Colonic mucosa (tissue), 4 donors: Measurements from ENCODE around the gene LRIF1. TPM values are rescaled to one million over a fixed set of nuclear protein-coding genes. Genes with fewer than 3 reads are reported as not detected.

Experiments used
- DNase-seq: peaks from one replicate; pipeline ENCODE4 v3.0.0-alpha.2; 2020
- H3K27ac ChIP-seq: fragments of 200-600 bp; one replicate; pipeline ENCODE4 v1.8.0; 2021
- H3K27me3 ChIP-seq: fragments of 200-600 bp; one replicate; pipeline ENCODE4 v1.8.0; 2021
- H3K36me3 ChIP-seq: fragments of 200-600 bp; one replicate; pipeline ENCODE4 v1.8.0; 2021
- H3K4me1 ChIP-seq: fragments of 200-600 bp; one replicate; pipeline ENCODE4 v1.8.0; 2021; ENCODE audit warnings: mild to moderate bottlenecking
- H3K4me3 ChIP-seq: fragments of 200-600 bp; one replicate; pipeline ENCODE4 v1.8.0; 2021
- H3K9ac ChIP-seq, 2 donors: one replicate each; pipeline ENCODE4 v1.7.0; 2013; ENCODE audit warnings: control low read depth in 2 of 2, low read depth in 2 of 2, low read length in 2 of 2
- H3K9me3 ChIP-seq: fragments of 200-600 bp; one replicate; pipeline ENCODE4 v1.8.0; 2021
- CTCF ChIP-seq: fragments of 200-600 bp; IDR thresholded peaks from one replicate; pipeline ENCODE4 v1.8.0; 2022; ENCODE audit warnings: antibody characterized with exemption, mild to moderate bottlenecking
- intact Hi-C: fragments of 100-400 bp; cut with DNase I; formaldehyde crosslinking; loops from one replicate; pipeline ENCODE4 v1.14.1; 2022
- total RNA-seq, 2 donors: library from RNA; stranded (reverse); fragmentation: NEBNext Ultra II Directional in 1 of 2; extraction: Animal tissue kit (Norgen Biotek cat#: 25700) in 1 of 2; gene quantifications; one replicate each; pipeline ENCODE4 v1.2.1, GENCODE V29; 2021
- donor health status: healthy.
- donor health status: DM: no; HTN: no; CAD: no.
- donor health status: DM: no; HTN: no; CAD: no.

LRIF1 gene
- total RNA-seq, 2 donors from 2014 or later: 8.9 to 13.0 TPM

DNA sequence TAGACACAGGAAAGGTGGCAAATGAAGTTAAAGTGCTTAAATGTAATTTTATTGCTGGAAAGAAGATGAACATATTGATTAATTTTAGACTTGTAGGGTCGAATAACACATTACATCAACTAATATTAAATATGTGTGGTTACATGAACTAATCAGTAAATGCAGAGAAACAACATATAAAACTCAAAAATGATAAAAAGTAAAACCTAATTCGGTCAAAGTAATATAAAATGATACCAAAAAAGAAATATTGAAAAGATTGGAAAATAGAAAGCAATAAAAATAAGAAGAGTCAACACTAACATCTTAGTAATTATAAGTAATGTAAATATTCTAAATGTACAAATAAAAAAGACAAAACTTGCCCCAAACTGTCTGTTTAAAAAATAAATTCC lies 47.5 kb downstream of the LRIF1 start:
- no peak for DNase-seq
- no peak overlapping the region for H3K4me3 ChIP-seq
- TF ChIP-seq CTCF: no peak
- H3K9ac ChIP-seq: no peak overlapping the region
- H3K4me1 ChIP-seq: no peaks in the 10 kb centered on the region
- H3K27me3 ChIP-seq: no peaks in the 10 kb centered on the region
- intact Hi-C loops: no loop called here
- no peak overlapping the region for H3K27ac ChIP-seq
- no peaks in the 10 kb centered on the region for H3K36me3 ChIP-seq
- no peaks in the 10 kb centered on the region for H3K9me3 ChIP-seq

- H3K4me3 ChIP-seq: no peak overlapping the region
- no peak for TF ChIP-seq CTCF
- H3K27me3 ChIP-seq: no peaks in the 10 kb centered on the region
- DNase-seq: no peak
- H3K4me1 ChIP-seq: no peaks in the 10 kb centered on the region
- intact Hi-C loops: no loop called here
- H3K36me3 ChIP-seq: no peaks in the 10 kb centered on the region
- no peak overlapping the region for H3K27ac ChIP-seq
- no peaks in the 10 kb centered on the region for H3K9me3 ChIP-seq
- no peak overlapping the region for H3K9ac ChIP-seq
Measured at GRCh38 chr1:110915804-110916203, 47.9 kb downstream of the LRIF1 start.

DNA sequence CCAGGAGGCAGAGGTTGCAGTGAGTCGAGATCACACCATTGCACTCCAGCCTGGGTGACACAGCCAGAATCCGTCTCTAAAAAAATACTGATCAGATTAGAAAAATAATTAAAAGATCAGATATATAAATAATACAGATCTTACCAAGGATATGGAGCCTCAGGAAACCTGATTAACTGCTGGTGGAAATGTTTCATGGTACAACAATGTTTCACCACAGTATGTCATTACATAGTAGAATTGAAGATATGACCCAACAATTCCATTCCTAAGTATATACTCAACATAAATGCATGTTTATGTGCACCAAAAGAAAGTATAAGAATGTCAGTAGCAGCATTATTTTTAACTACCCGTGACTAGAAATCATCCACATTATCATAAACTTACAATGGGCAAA lies 49.0 kb downstream of the LRIF1 start:
- intact Hi-C loops: no loop called here
- Histone ChIP-seq H3K4me1 (no peaks in the 10 kb centered on the region), H3K27me3 (no peaks in the 10 kb centered on the region), H3K9me3 (no peaks in the 10 kb centered on the region), H3K27ac (no peak overlapping the region), H3K36me3 (no peaks in the 10 kb centered on the region), H3K4me3 (no peak overlapping the region), H3K9ac (no peak overlapping the region)
- no peak for DNase-seq
- no peak for TF ChIP-seq CTCF

DNA sequence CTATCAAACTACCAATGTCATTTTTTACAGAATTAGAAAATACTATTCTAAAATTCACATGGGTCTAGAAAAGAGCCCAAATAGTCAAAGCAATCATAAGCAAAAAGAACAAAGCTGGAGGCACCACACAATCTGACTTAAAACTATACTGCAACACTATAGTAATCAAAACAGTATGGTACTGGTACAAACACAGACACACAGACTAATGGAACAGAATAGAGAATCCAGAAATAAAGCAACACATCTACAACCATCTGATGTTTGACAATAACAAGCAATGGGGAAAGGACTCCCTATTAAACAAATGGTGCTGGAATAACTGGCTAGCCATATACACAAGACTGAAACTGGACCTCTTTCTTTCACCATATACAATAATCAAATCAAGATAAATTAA lies 50.9 kb downstream of the LRIF1 start:
- Histone ChIP-seq H3K27ac (no peak overlapping the region), H3K4me1 (no peaks in the 10 kb centered on the region), H3K27me3 (no peaks in the 10 kb centered on the region), H3K4me3 (no peak overlapping the region), H3K9me3 (no peaks in the 10 kb centered on the region), H3K9ac (no peak overlapping the region), H3K36me3 (no peaks in the 10 kb centered on the region)
- no peak for TF ChIP-seq CTCF
- no peak for DNase-seq
- intact Hi-C loops: no loop called here

DNA sequence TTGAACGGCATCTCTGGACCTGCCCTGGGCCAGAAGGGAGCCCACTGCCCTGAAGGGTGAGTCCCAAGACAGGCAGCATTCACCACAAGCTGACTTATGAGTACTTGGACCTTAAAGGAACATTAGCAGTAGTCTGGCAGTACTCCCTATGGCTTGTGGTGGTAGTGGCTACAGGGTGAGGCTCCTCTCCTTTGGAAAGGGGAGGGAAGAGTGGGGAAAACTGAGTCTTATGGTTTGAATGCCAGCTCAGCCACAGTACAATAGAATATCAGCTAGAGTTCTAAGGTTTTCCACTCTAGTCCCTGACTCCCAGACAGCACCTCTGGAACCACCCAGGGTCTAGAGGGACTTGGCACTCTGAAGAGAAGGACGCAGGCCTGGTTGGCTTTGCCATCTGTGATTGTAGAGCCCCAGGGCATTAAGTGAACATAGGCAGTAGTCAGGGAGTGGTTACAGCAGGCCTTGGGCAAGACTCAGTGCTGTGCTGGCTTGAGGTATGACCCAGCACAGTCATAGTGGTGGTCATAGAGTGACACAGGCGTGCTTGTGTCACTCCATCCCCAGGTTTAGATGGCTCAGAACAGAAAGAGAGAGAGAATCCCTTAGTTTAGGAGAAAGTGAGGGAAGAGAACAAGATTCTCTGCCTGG lies 59.7 kb downstream of the LRIF1 start:
- no peak for DNase-seq
- Histone ChIP-seq H3K4me1 (no peaks in the 10 kb centered on the region), H3K9me3 (no peaks in the 10 kb centered on the region), H3K27ac (no peak overlapping the region), H3K27me3 (no peaks in the 10 kb centered on the region), H3K4me3 (no peak overlapping the region), H3K36me3 (no peaks in the 10 kb centered on the region), H3K9ac (no peak overlapping the region)
- intact Hi-C loops: no loop called here
- TF ChIP-seq CTCF: no peak
